Measurements from ENCODE around the gene NDFIP1.
A peak's percentile ranks its signal among the peaks of the same experiment; 100 is the strongest.
"Not testable (repeated sequence)": the region's sequence is repeated elsewhere in the genome, so short reads cannot be mapped to it uniquely, and the experiment has no call there.

The NDFIP1 gene

DNA sequence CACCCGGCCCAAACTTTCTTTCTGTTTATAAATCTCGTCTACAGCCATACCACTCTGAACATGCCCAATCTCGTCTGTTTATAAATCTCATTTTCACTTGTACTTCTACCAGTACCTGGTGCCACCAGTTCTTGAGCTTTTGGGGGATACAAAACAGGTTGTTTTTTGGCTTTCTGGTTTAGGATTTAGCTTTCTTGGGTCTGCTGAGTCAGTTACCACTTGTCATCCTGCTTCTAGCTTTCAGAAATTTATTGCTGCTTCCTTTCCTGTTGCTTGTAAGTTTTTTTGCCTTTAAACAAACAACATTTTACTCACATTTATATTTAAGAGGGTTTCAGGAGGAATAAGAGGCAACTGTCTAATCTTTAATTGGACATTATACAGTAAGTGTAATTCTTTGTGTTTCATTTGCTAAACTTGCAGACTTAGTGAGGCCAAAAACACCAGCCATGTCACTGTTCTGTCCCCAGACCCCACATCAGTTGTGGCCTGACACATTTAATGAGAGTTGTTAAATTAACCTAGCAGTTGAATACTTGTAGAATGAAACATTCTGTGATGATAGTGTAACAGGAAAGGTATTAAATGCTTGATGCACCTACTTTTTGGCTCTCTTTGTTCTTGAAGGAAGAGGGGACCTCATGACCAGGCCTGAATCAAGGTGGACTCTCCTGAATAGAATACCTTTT lies 11.8 kb downstream of the NDFIP1 start:
- DNase-seq: no peak

DNA sequence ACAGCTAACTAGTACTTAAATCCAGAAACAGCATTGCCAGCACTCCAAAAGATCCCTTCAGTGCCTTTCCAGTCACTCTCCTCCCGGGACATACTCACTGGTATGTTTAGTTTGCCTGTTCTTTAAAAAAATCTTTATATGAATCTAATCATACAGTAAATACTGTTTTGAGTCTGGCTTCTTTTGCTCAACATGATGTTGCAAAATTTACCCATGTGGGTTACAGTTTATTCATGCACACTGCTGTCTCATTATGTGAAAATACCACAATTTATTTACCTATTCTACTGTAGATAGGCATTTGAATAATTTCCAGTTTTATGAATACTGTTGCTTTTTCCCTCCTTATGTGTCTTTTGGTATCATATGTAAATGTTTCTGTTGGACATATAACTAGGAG lies 13.5 kb downstream of the NDFIP1 start:
- no peak for DNase-seq

DNA sequence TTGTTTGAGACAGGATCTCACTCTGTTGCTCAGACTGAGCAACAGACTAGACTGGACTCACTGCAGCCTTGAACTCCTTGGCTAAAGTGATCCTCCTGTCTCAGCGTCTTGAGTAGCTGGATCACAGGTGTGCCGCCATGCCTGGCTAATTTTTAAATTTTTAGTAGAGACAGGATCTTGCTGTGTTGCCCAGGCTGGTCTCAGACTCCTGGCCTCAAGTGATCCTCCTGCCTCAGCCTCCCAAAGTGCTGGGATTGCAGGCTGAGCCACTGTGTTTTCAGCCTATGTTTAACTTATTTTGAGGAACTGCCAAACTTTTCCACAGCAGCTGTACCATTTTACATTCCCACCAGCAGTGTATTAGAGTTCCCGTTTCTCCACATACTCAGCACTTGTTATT lies 16.8 kb downstream of the NDFIP1 start:
- DNase-seq: no peak

DNA sequence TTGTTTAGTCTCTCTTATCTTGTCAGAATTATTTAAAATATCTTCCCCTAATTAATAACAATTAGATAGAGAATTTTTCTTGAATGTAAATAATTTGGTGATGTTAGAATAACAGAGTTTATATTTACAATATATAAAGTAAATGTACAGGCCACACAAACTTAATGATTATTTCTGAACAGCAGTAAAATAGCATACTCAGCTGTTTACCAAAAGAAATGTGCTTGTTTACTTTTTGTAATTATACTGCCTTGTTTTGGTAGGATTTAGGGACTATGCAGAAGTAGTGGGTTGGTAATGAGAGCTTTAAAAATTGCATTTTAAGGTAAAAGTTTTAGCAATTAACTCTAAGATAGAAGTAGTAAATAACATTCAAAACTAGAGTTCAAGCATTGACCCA lies 17.4 kb downstream of the NDFIP1 start:
- no peak for DNase-seq

DNA sequence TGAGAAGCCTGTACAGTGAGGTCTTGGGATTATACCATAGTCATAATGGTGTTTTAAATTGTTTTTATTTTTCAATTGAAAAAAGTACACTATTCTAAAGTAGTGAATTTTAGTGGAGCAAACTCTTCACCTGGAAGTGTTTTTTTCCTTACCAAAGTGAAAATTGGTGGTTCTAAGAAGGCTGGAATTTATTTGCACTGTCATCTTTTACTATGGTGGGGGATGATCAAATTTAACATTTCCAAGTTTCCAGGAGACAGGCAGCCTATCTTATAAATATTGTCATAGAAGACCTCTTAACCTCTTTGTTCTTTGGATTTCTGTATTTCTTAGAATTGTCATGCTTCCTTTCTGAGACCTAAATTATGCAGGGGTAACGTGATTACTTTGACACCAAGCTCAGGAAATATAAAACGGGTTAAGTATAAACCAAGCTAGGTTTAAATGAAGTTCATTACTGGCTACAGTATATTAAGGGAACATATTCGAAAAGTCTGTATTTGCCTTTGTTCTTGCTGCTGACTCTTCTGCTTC lies 20.2 kb downstream of the NDFIP1 start:
- no peak for DNase-seq

DNA sequence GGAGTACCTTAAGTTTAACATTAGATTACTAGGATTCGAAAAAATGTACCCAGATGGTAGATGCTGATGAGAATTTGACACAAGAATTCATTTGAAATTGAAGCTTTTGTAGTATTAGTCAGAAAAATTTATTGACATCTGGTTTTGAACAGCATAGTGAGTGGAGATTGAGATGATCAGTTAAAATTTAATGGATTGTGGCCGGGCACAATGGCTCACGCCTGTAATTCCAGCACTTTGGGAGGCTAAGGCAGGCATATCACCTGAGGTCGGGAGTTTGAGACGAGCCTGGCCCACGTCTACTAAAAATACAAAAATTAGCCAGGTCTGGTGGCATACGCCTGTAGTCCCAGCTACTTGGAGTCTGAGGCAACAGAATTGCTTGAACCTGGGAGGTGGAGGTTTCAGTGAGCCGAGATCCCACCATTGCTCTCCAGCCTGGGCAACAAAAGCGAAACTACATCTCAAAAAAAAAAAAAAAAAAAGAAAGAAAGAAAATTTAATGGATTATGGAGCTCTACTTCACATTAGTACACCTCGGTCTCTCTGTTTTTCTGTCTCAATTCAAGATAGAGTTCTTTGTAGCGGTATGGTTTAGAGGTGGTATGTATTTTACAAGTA lies 21.0 kb downstream of the NDFIP1 start:
- no peak for DNase-seq

DNA sequence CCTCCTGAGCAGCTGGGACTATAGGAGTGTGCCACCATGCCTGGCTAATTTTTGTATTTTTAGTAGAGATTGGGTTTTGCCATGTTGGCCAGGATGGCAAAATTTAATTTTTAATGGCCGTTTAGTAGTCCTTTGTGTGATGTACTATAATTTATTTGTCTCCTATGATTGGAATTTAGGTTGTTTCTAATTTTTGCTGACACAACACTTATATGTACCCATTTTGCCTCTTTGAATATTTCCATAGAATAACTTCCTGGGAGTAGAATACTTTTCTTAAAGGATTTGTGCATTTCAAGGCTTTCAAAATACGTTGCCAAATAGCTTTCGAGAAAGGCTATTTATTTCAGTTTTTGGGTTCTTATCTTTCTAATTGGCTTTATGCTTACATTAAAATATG lies 22.8 kb downstream of the NDFIP1 start:
- no peak for DNase-seq

DNA sequence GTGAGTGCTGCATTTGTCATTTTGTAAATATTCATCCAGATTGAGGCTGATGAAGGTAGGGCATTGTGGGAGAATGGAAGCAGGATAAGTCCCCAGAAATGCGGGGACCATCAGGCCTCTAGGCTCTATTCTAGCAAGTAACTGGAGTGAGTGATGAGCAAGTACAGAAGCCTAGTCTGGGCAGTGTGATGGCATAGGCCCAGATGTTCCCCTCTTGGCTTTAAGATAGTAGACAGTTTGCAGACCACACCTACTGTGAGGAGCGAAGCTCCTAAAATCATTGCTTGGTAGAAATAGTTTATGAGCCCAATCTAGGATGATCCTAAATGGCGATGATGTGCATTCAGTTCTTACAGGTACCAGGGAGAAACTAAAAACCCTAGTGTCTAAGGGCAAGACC lies 24.3 kb downstream of the NDFIP1 start:
- no peak for DNase-seq

DNA sequence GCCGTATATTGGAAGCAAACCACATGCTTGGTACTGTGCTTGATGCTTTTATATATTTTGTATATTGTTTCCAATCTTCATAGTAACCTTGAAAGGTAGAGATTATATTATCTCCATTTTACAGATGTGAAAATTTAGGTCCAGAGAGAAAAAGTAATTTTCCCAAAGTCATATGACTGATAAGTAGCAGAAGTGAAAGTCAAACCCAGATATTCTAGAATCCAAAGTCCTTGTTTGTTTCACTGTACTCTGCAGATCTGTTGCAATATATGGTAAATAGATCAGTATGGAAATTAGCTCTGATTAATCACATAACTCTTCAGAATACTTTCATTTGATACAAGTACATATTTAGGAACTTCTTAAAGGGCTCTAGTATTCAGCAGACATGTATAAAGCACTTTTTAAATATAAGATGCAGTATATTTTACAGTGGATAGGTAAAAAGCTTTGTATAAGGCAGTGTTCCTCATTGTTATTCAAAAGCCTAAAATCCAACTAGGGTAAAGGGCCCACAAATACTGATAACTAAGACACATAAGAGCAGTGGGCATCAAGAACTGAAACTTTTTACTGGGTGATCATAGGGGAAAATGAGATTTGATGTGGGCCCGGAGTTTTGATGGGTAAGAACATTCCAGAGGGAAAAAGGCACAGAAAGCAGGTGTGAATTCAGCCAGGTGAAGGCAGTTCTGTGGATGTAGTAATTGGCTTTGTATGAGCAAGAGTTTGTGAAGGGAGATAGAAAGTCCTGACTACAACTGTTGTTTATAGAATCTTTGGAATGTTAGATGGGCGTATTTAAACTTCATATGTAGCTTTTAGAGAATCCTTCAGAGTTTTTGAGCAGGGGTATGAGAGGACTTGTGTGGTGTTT lies 25.0 kb downstream of the NDFIP1 start:
- DNase-seq: no peak

DNA sequence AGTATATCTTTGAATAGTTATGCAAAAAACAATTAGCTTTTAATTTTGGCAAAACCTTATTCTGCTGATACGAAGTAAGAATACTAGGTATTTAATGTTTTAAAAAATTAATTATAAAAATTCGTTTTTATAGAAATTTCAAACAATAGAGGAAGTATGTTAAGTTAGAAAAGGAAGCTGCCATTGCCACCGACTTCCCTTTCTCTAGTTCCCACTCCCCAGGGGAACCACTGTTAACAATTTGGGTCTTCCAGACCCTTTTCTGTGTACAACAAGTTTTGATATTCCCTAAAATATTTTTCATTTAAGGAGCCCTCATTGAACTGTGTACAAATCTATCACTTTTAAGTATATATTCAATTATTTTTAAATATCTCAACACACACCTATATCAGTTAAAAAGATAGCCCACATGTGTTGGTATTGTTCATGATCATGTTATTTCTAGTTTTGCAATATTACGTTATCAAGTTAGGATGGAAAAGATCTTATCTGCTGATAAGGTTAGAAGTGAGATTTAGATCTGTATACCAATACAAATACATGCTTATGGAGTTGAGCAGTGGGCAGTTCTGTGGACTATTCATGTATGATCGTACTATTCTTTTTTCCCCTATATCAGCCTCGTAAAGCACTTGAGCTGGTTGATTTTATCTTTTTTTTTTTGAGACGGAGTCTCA lies 25.9 kb downstream of the NDFIP1 start:
- DNase-seq: no peak

DNA sequence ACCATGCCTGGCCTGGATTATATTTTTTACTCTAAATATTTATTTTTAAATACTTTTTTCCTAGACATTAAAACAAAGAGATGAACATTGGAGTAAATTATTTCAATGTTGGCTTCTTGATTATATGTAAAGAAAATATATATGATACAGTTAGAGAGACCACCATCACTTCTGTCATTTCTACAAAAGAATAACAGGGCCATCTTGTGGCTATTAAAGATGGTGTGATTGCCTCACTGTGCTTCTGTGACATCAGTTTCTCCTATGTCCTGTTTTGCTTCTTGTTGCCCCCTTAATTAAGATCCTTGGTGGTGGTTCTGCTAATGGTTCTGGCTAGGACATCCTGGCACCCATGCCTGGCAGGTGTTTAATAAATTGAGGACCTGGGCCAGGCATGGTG lies 32.9 kb downstream of the NDFIP1 start:
- DNase-seq: no peak

DNA sequence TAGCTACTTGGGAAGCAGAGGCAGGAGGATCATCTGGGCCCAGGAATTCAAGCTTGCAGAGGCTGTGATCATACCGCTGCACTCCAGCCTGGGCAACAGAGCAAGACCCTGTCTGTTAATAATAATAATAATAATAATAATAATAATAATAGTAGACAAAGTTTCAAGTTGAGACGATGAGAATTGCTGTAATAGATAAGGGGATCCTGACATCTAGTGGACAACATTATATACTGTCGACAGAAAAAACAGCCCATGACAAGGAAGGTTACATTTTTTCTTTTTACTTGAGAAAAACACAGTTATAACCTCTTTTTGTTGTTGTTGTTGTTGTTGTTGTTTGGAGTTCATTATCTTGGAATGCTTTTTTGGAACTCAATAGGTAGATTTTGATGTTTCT lies 35.3 kb downstream of the NDFIP1 start:
- peak; percentile 7 for DNase-seq

DNA sequence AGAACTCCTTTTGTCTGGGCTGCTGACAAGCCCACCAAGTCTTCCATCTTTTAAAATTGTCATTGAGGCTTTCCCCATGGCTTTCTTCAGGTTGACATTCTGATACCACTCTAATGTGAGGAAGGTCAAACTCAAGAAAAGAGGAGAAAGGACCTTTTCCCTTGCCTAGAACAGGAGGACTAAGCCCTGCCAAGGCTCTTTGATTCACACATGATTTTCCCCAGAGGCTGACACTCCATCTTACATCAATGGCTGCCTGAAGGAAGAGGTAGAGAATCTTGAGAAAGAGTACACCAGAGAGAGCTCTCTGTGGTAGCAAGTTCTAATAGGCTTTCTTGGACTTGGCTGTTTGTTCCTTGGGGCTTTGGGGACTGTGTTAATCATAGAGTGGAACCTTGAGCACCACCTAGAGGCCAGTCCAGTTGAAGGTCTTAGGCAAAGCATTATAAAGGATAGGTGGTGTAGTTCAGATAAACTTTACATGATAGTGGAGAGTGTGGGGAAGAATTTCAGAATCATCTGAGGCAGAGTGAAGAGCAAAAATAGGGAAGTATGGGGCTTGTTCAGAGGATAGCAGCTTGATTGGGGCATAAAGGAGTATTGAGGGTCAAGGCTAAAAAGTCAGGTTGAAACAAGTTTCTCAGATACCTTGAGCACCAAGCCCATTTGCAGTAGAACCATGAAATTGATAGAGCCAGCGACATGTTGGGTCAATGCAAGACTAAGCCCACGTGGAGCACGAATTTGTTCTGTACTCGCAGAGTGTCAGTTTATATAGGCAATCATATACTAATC lies 36.7 kb downstream of the NDFIP1 start:
- peak; percentile 9 for DNase-seq

DNA sequence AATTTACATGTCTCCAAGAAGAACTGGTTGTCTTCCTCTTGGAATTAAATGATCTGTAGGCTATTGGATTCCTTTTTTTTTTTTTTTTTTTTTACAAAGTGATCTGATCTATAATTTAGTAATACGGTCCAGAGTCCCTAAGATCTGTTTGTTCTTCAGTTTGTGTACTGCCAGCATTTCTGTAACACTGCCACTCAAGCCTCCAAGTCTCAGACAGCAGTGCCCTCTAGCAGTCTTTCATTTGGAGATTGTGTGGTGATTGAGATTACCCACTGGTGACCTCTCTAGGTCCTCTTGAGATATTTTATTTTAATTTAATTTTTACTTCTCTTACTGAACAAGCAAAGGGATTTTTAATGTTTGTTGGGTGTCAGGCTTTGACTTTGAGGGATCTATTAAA lies 40.8 kb downstream of the NDFIP1 start:
- DNase-seq: no peak

DNA sequence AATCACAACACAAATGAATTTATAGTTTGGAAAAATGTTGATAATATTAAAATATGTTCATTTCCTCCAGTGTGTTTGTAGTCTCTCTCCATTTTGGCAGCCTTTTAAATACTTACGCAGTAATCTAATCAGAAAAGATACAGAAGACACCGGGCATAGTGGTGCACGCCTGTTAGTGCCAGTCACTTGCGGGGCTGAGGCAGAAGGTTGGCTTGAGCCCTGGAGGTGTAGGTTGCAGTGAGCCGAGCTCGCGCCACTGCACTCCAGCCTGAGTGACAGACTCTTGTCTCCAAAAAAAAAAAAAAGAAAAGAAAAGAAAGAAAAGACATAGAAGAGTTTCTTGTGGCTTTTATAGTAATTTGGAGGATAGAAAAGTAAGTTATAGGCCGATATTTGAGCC lies 41.9 kb downstream of the NDFIP1 start:
- no peak for DNase-seq

DNA sequence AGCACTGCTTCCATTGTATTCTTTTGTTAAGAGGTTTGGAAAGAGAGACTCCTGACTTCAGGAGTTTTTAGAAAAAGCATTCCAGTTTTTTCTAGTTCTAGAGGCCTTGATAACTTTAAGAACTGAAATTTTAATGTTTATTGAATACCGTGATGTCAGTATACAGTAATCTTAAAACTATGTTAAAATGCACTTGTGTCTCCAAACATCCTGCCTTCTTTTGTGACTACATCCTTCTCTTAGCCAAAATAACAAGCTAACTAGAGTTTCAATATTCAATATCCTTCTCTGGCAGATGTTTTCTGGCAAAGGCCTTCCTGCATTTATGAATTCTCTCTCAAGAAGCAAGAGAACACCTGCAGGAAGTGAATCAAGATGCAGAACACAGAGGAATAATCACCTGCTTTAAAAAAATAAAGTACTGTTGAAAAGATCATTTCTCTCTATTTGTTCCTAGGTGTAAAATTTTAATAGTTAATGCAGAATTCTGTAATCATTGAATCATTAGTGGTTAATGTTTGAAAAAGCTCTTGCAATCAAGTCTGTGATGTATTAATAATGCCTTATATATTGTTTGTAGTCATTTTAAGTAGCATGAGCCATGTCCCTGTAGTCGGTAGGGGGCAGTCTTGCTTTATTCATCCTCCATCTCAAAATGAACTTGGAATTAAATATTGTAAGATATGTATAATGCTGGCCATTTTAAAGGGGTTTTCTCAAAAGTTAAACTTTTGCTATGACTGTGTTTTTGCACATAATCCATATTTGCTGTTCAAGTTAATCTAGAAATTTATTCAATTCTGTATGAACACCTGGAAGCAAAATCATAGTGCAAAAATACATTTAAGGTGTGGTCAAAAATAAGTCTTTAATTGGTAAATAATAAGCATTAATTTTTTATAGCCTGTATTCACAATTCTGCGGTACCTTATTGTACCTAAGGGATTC lies 43.1 kb downstream of the NDFIP1 start:
- peak; percentile 28 for DNase-seq

DNA sequence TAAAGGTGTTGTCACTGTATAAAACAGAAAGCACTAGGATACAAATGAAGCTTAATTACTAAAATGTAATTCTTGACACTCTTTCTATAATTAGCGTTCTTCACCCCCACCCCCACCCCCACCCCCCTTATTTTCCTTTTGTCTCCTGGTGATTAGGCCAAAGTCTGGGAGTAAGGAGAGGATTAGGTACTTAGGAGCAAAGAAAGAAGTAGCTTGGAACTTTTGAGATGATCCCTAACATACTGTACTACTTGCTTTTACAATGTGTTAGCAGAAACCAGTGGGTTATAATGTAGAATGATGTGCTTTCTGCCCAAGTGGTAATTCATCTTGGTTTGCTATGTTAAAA lies 43.8 kb downstream of the NDFIP1 start:
- DNase-seq: no peak

DNA sequence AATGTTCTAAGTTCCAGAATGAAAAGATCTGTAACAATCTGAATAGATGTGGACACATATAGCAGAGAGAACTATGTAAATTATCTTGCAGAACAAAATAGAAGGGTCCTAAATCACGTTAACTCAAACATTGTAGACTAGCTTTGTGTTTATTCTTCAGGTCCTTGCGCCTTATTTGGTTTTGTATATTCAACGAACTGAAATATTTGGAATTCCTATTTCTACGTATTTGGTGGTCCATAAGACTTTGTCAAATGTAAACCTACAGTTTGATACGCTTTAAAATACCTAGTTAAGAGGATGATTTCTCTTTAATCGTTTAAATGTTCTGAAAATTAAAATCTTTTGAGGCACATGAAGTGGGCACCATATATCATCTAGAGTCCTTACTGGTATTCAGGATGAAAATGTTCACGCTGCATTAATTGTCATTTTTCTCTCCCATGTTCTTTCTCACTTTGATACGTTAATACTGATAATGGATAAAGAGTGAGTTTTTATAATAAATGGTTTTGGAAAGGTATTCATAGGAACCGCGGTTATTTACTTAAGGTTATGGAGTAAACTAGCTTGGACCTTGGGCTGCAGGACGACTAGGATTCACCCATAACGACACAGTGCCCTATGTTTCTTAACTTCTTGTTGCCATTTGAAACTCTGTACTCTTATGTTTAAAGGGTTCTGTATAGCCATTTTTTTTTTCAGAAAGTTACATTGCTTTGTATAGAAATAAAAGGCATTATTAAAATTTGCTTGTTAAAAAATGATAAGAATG lies 45.3 kb downstream of the NDFIP1 start:
- DNase-seq: no peak

DNA sequence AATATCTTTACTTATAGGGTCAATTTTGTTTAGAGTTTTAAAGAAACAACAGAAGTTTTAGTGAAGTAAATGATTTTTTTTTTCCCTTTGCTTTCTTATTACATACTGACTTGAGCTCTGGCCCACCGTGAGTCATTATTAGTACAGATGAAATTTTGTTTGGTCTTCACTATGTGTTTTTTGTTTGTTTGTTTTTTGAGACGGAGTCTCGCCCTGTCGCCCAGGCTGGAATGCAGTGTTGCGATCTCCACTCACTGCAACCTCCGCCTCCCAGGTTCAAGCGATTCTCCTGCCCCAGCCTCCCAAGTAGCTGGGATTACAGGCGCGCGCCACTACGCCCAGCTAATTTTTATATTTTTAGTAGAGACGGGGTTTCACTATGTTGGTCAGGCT lies 45.9 kb downstream of the NDFIP1 start:
- not testable (repeated sequence) for DNase-seq

DNA sequence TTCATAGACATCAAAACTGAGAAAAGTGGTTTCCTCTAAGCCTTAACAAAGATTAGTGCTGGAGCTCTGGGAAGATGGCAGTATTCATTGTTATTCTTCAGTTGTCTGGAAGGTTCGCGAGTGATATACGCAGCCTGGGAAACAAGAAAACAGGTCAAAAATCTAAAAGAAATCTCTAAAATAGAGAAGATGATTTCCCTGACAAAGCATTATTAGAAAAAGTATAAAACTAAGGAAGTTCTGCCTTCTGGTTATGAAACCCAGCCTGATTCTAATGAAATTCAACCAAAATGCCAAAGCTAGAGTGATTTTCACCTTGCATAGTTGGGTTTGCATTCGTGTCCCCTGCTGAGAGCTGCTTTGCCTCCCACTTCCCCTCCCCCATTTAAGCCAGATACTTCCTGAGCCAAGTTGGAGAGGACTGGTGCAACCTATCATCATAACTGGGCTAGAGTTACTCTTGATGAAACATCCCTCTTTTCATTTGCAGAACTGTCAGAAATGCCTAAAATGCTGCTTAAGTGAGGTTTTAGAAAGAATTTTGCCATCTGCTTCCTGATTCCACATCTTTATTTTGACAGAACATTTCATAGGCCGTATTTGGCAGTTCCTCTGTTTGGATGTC lies 48.4 kb downstream of the NDFIP1 start:
- DNase-seq: no peak

Data from NCI-H1092 treated with DMSO at 0.1 percent for 48 hours (cell line).